GM18502 (cell line): ENCODE measurements around the gene PDX1.

Experiments used
- ATAC-seq: cut with Tn5 transposase; IDR thresholded peaks from one replicate; pipeline ENCODE4 v1.9.1; 2021; ENCODE audit warnings: mild to moderate bottlenecking; ENCODE audit not compliant: unreplicated experiment, poor library complexity

Gene PDX1

GRCh38 chr13:27919934-27920676 is at the start of gene PDX1:
Gene PDX1, plus strand, starts transcription at chr13:27920000. Its CDS starts 139 bp downstream, at chr13:27920139.
- ATAC-seq, result no peak

GRCh38 chr13:27878274-27878673 is 41.5 kb upstream of the PDX1 start:
- no peak for ATAC-seq

GRCh38 chr13:27889471-27889870 is 30.3 kb upstream of the PDX1 start:
- no peak for ATAC-seq

- no peak for ATAC-seq
These were observed 23.1 kb upstream of the PDX1 start for GRCh38 chr13:27896726-27897125.

- ATAC-seq, result no peak
These were observed 15.1 kb upstream of the PDX1 start for GRCh38 chr13:27904719-27905118.

- ATAC-seq, result no peak
These were observed 14.2 kb upstream of the PDX1 start for GRCh38 chr13:27905650-27906049.

GRCh38 chr13:27907121-27907787 is 12.5 kb upstream of the PDX1 start:
- no peak for ATAC-seq

GRCh38 chr13:27909378-27909777 is 10.4 kb upstream of the PDX1 start:
- ATAC-seq, result no peak

GRCh38 chr13:27911521-27911920 is 8.3 kb upstream of the PDX1 start:
- no peak for ATAC-seq

GRCh38 chr13:27913160-27913559 is 6.6 kb upstream of the PDX1 start:
- no peak for ATAC-seq

GRCh38 chr13:27915301-27916207 is 4.2 kb upstream of the PDX1 start:
- no peak for ATAC-seq

- ATAC-seq, result no peak
These were observed 2.5 kb upstream of the PDX1 start for GRCh38 chr13:27917121-27917947.

GRCh38 chr13:27918041-27918917 is 1.5 kb upstream of the PDX1 start:
- ATAC-seq, result no peak

- ATAC-seq, result no peak
These were observed 712 bp upstream of the PDX1 start for GRCh38 chr13:27918918-27919658.

- ATAC-seq, result no peak
These were observed 204 bp upstream of the PDX1 start for GRCh38 chr13:27919659-27919933.

- no peak for ATAC-seq
These were observed 1.0 kb downstream of the PDX1 start for GRCh38 chr13:27920677-27921420.

GRCh38 chr13:27921421-27921960 is 1.7 kb downstream of the PDX1 start:
- no peak for ATAC-seq
